Ascending aorta (tissue), 2 donors: ENCODE measurements around the gene FGA. TPM values are rescaled to one million over a fixed set of nuclear protein-coding genes. Genes with fewer than 3 reads are reported as not detected.

Experiments used
- DNase-seq, 2 donors: peaks; one replicate each; pipeline ENCODE4 v3.0.0-alpha.2; 2019; ENCODE audit warnings: low spot score in 2 of 2
- H3K27ac ChIP-seq, 2 donors: fragments of 200-600 bp; sonication (generic); one replicate each; pipeline ENCODE4 v1.5.1; 2016 to 2017; ENCODE audit warnings: mild to moderate bottlenecking in 1 of 2
- H3K27me3 ChIP-seq: fragments of 200-600 bp; sonication (generic); one replicate; pipeline ENCODE4 v1.5.1; 2017
- H3K36me3 ChIP-seq, 2 donors: fragments of 200-600 bp; sonication (generic); one replicate each; pipeline ENCODE4 v1.5.1; 2016
- H3K4me1 ChIP-seq, 2 donors: fragments of 200-600 bp; sonication (generic); one replicate each; pipeline ENCODE4 v1.5.1; 2016 to 2017; ENCODE audit warnings: mild to moderate bottlenecking in 1 of 2
- H3K4me3 ChIP-seq, 2 donors: fragments of 200-600 bp; sonication (generic); one replicate each; pipeline ENCODE4 v1.5.1; 2016 to 2017; ENCODE audit warnings: mild to moderate bottlenecking in 1 of 2
- H3K9me3 ChIP-seq, 2 donors: fragments of 200-600 bp; sonication (generic); one replicate each; pipeline ENCODE4 v1.5.1; 2016
- CTCF ChIP-seq, 3 experiments: fragments of 200-600 bp in 2 of 3; fragments of 450-650 bp in 1 of 3; sonication (generic) in 2 of 3; IDR thresholded peaks; one replicate each; pipeline ENCODE4 v1.5.1; 2016 to 2019; ENCODE audit warnings: antibody characterized with exemption in 3 of 3, mild to moderate bottlenecking in 1 of 3, moderate library complexity in 1 of 3
- intact Hi-C: fragments of 100-400 bp; cut with DNase I; formaldehyde crosslinking; loops from one replicate; pipeline ENCODE4 v1.15.1; 2023
- total RNA-seq: library from RNA; depleted of rRNA; stranded (reverse); fragments of >200 nt; gene quantifications from one replicate; pipeline ENCODE4 v1.1.0, GENCODE V29; 2016

The FGA gene
- total RNA-seq, 1 donor from 2014 or later = 47.6 TPM

- Histone ChIP-seq H3K27ac (no peak overlapping the region), H3K4me1 (no peaks in the 10 kb centered on the region), H3K9me3 (no peaks in the 10 kb centered on the region), H3K27me3 (no peaks in the 10 kb centered on the region), H3K36me3 (no peaks in the 10 kb centered on the region), H3K4me3 (no peak overlapping the region)
- intact Hi-C loops = no loop called here
- TF ChIP-seq CTCF (IDR thresholded peaks at IDR 0.05) = no peak
- no peak for DNase-seq
Observed at GRCh38 chr4:154591890-154592289, 1.3 kb upstream of the FGA start.

DNA sequence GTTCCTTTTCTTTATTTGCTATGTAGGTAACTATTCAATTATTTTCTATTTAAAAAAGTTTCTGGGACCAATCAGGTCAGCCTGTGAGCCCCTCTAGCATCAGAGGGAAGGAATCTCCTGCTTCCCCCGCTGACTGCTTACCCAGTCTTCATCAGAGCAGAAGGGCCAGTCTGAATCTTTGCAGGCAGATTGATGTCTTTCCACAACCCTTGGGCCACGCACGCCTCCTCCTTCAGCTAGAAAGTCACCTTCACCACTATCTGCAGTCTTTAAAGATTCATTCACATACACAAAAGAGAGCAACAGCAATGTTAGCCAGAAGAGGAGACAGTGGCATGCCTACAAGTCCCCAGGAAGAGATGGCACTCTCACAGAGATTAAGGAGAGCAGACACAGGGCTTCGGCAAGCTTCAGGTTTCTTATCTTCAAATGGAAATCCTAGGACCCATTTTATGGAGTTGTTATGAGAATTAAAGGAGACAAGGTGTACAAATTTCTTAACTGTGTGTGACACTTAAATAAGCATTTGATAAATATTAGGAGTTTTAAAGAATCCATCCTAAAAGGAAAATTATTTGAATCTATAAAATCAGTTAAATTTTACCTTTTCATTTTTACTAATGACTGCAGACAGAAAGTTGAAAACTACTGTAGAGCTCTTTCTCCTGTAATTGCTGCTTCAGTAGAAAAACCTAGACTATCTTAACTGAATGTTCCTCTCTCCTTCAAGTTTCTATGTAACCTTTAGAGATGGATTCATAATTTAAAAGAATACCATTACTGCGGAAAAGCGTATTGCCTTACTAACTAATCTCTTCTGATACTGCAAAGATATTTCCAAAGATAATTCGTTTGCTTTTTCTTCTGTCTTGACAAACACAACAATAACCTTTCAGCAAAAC, 995 bp downstream of the FGA start:
- Histone ChIP-seq H3K9me3 (no peaks in the 10 kb centered on the region), H3K4me3 (no peak overlapping the region), H3K27me3 (no peaks in the 10 kb centered on the region), H3K36me3 (no peaks in the 10 kb centered on the region), H3K27ac (no peak overlapping the region), H3K4me1 (no peaks in the 10 kb centered on the region)
- intact Hi-C loops = no loop called here
- DNase-seq = no peak
- TF ChIP-seq CTCF (IDR thresholded peaks at IDR 0.05) = no peak

DNA sequence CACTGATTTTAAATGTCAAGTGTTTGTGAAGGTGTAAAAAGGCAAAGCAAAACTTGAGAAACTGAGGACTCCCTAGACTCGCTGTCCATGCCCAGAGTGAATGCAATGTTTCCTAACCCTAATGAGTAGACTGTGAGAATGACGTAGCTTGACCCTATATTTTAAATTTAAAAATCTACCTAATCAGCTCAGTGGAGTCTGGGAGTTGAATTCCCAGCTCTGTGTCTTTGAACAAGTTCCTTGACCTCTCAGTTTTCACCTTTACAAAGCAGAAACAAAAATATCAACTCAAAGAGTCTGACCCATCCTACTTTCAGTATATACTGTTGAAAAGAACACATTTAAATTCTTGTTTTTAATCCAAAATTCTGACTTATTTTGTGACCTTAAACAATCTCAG, 2.3 kb downstream of the FGA start:
- no peaks in the 10 kb centered on the region for H3K27me3 ChIP-seq
- H3K4me3 ChIP-seq = no peak overlapping the region
- no peaks in the 10 kb centered on the region for H3K4me1 ChIP-seq
- TF ChIP-seq CTCF (IDR thresholded peaks at IDR 0.05) = no peak
- no peak for DNase-seq
- H3K9me3 ChIP-seq = no peaks in the 10 kb centered on the region
- H3K27ac ChIP-seq = no peak overlapping the region
- intact Hi-C loops = no loop called here
- H3K36me3 ChIP-seq = no peaks in the 10 kb centered on the region

GRCh38 chr4:154586296-154587033, 4.1 kb downstream of the FGA start:
- no peak overlapping the region for H3K27ac ChIP-seq
- H3K36me3 ChIP-seq = no peaks in the 10 kb centered on the region
- no peaks in the 10 kb centered on the region for H3K9me3 ChIP-seq
- TF ChIP-seq CTCF (IDR thresholded peaks at IDR 0.05) = no peak
- no peak for DNase-seq
- no peaks in the 10 kb centered on the region for H3K27me3 ChIP-seq
- H3K4me3 ChIP-seq = no peak overlapping the region
- intact Hi-C loops = no loop called here
- H3K4me1 ChIP-seq = no peaks in the 10 kb centered on the region

DNA sequence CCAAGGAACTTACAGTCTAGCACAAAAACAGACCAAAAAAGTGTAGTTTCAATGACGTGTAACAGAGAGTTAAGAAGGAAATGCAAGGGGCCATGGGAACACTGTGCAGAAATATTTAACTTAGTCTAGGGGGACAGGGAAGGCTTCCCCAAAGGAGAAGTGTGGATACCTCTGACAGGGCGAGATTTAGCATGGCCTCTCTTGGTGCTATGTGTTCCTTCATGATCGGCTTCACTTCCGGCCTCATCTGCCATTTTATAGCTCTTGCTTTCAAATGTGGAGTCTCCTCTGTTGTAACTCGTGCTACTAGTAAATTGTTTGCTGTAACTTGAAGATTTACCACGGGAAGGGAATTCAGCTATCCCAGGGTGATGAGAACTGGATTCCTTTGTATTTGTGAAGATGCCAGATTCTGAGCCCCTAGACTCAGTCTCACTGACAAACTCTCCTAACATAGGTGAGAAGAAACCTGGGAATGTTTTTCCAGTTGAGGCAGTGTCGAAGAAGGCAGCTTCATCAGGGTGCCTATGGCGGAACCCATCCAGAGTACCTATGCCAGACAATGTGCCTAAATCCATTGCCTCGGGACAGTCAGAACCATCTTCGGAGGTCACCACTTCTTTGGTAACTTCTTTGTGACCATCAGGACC, 5.0 kb downstream of the FGA start:
- Histone ChIP-seq H3K27ac (no peak overlapping the region), H3K36me3 (no peaks in the 10 kb centered on the region), H3K9me3 (no peaks in the 10 kb centered on the region), H3K4me3 (no peak overlapping the region), H3K4me1 (no peaks in the 10 kb centered on the region), H3K27me3 (no peaks in the 10 kb centered on the region)
- DNase-seq = no peak
- TF ChIP-seq CTCF (IDR thresholded peaks at IDR 0.05) = no peak
- intact Hi-C loops = no loop called here
